GM12874 (cell line): ENCODE measurements around the gene TGFB1I1.

Experiments used
- TF ChIP-seq, protein P1 (sequence below): IDR thresholded peaks from 2 replicates; pipeline ENCODE4 v1.5.1; 2011; ENCODE audit warnings: low read depth, mild to moderate bottlenecking, control low read depth, low read length, moderate library complexity; ENCODE audit not compliant: insufficient read depth

The TGFB1I1 gene

DNA sequence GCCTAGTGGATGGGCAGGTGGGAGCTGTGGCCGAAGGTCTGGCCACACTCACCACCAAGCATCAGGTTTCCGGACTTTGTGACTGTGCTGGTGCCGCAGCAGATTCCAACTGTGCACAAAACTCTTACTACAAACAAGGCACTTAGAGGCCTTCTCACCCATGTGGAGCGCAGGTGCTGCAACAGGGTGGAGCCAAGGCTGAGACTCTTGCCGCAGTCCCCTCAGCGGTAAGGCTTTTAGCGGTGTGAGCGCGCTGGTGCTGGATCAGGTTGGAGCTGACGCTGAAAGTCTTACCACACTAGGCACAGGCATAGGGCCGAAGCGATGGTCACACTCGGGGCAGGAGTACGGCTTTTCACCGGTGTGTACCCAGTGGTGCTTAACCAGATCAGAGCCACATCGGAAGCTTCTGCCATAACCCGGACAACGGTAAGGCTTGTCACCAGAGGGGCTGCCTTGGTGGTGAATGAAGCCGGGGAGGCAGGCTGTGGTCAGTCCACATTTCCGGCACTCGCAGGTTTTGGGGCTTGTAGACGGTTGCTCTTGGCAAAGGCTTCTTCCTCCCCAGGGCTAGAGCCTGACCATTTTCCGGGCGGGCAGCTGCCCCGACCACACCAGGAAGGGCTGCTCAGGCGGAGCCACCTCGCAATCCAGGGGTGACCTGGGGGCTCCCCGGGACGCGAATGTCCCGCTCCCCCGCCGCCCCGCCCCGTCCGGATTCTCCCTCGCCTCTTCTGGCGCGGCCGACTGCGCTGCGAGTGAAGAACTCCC, 13.7 kb upstream of the TGFB1I1 start:
- TF ChIP-seq, protein P1, sequence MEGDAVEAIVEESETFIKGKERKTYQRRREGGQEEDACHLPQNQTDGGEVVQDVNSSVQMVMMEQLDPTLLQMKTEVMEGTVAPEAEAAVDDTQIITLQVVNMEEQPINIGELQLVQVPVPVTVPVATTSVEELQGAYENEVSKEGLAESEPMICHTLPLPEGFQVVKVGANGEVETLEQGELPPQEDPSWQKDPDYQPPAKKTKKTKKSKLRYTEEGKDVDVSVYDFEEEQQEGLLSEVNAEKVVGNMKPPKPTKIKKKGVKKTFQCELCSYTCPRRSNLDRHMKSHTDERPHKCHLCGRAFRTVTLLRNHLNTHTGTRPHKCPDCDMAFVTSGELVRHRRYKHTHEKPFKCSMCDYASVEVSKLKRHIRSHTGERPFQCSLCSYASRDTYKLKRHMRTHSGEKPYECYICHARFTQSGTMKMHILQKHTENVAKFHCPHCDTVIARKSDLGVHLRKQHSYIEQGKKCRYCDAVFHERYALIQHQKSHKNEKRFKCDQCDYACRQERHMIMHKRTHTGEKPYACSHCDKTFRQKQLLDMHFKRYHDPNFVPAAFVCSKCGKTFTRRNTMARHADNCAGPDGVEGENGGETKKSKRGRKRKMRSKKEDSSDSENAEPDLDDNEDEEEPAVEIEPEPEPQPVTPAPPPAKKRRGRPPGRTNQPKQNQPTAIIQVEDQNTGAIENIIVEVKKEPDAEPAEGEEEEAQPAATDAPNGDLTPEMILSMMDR: peak; percentile 52

DNA sequence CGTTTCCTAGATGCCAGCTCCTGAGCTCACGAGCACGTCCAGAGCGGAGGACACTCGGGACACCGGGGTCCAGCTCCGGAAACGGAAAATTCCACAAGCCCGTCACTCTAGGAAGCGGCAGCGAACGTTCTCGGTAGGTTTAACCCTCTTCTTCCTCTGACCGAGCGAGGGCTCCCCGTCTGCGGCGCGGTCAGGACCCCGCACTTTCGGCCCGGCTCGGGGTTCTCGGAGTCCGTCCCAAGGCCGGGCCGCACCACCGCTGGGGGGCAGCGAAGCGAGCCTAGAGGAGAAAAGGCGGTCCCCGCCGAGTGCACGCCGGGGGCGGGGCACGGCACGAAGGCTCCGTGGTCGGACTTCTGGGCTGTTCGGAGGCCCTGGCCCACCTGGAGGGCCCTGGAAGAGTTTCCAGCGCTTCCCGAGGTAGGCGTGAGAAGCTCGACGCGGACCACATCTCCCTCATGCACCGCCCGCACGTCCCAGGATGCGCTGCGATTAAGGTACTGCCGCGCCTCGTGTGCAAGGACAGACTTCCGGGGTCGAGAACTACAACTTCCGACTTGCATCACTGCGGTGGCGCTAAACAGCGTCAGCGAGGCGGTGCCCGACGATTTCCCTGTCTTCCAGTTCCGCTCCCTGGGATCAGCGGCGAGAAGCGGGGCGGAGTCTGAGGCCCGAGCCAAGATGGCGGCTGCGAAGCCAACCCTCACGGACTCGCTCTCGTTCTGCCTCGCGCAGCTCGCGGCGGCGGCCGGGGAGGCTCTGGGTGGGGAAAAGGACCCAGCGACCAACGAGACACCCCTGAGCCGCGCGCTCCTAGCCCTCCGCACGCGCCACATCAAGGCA, 12.9 kb upstream of the TGFB1I1 start, which contains the start of gene ARMC5:
ARMC5 (plus strand) TSS at position 658 of the 843 bp plus-strand sequence; CDS start at position 682, 24 bp downstream.
- TF ChIP-seq, protein P1: peak; percentile 76

DNA sequence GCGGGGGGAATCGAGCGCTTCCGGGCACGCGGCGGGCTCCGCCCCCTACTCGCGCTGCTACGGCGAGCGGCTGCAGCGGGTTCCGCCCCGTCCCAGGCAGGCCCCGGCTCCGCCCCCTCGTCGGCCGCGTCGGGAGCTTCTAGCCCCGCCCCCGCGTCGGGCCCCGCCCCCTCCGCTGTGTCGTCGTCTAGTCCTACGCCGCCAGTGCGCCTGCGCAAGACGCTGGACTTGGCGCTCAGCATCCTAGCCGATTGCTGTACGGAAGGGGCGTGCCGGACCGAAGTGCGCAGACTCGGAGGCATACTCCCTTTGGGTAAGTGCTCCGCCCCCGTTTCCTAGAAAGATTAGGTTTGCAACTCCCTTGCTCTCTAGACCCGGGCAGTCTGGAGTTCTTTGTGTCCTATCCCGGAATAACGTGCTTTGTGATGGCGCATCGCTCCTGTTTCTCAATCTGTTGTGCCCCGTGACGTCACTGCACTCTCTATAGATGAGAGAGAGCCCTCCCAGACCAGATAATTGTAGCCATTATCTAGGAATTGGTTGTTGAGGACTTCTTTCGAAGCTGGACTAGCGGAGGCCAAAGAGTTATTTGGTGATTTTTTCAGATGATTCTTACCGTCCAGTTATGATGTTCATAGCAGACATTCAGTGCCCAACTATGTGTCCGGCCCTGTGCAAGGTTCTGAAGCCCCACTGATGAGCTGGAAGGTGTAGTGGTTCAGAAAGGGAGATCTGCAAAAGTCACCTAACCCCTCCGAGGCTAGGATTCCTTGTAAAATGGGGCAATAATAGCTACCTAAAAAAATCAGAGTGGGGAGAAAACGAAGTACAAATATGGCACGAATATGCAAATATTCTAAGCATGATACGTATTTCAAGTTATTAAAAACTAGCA, 12.0 kb upstream of the TGFB1I1 start:
- TF ChIP-seq, protein P1: no peak

DNA sequence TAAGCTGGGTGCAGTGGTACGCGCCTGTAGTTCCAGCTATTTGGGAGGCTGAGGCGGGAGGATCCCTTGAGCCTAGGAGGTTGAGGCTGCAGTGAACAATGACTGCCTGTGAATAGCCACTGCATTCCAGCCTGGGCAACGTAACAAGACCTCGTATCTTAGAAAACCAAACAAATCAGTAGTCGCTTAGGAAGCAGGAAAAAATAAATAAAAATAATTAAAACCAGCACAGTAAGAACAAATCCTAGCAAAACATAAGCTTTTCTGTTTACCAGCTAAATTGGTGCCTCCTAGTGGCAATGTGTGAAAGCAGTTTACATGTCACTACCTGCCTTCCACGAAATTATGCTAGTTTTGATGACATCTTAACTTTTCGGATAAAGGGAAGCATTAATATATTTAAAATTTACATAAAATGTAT, 11.4 kb upstream of the TGFB1I1 start:
- TF ChIP-seq, protein P1: peak; percentile 65

DNA sequence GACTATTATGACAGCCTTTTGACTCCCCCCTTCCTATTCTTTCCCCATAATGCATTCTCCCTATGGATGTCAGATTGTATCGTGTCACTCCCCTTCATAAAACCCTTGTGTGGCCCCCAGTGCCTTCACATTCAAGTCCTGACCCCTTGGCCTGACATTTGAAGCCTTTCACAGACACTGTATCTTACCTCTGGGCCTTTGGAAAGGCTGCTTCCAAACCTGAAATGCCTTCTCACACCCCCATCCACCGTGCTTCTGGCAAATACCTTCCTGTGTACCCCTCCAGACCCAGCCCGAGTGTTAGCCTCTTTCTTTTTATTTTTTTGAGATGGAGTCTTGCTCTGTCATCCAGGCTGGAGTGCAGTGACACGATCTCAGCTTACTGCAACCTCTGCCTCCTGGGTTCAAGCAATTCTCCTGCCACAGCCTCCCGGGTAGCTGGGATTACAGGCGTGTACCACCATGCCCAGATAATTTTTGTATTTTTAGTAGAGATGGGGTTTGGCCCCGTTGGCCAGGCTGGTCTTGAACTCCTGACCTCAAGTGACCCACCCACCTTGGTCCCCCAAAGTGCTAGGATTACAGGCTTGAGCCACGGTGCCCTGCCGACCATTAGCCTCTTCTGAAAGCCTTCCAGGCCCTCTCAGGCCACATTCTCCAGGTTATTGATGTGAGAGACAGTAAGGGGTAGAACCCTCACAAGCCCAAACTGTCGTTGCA, 10.6 kb upstream of the TGFB1I1 start:
- TF ChIP-seq, protein P1: no peak

DNA sequence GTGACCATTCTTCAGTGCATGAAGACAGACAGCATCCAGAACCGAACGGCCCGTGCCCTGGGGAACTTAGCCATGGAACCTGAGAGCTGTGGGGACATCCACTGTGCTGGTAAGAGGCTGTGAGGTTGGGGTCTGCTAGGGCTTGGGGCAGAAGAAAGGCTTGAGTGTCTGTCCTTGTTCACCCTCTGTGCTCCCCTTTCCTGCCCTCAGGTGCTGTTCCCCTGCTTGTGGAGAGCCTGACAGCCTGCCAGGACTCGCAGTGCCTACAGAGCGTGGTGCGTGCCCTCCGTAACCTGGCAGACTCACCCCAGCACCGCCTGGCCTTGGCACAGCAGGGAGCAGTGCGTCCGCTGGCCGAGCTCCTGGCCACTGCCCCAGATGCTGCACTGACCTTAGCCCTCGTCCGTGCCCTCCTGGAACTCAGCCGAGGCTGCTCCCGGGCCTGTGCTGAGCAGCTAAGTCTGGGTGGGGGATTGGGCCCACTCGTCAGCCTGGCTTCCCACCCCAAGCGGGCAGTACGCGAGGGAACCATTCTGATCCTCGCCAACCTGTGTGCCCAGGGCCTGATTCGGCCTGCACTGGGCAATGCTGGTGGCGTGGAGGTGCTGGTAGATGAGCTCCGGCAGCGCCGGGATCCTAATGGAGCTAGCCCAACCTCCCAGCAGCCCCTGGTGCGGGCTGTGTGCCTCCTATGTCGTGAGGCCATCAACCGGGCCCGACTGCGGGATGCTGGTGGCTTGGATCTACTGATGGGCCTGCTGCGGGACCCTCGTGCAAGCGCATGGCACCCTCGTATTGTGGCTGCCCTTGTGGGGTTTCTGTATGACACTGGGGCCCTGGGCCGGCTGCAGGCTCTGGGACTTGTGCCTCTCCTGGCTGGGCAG, 9.8 kb upstream of the TGFB1I1 start:
- TF ChIP-seq, protein P1: no peak
